ENCODE measurements around the gene DAPK2. TPM values are rescaled to one million over a fixed set of nuclear protein-coding genes. Genes with fewer than 3 reads are reported as not detected.
A peak's percentile ranks its signal among the peaks of the same experiment; 100 is the strongest.

Gene DAPK2
- total and polyA plus RNA-seq, 2 of the 4 experiments (the other 2 are of a cell fraction), result 0.34 to 0.36 TPM

GRCh38 chr15:63938486-63939061 lies 107.7 kb downstream of the DAPK2 start:
- peak overlapping the region; percentile 50; the same call in 1 of the 2 replicates for H3K4ac ChIP-seq (ENCODE audit: low read depth, low read length)
- ATAC-seq (ENCODE audit: low read depth), result no peak; the same call in 1 of the 2 replicates
- H2BK5ac ChIP-seq (ENCODE audit: low read depth, low read length, poor library complexity, severe bottlenecking), result no peak overlapping the region
- no peak overlapping the region for H3K9ac ChIP-seq (ENCODE audit: low read depth, low read length)
- ChIA-PET POLR2A (ENCODE audit: unreplicated experiment) (no interaction called here), CTCF (no interaction called here)
- peak; percentile 33 for DNase-seq
- in situ Hi-C loops (cut with MboI; ENCODE audit: low sequenced_read_pairs), result loop anchor here (5.0 kb wide), 1 partner anchor 46 kb away; no protein-coding TSS in a partner anchor
- H4K5ac ChIP-seq (ENCODE audit: low read depth, low read length), result no peak overlapping the region
- H2AFZ ChIP-seq (replicated peaks; ENCODE audit: low read length, poor library complexity), result no peak overlapping the region
- WGBS, 2 experiments (ENCODE audit: extremely low coverage in 2 of 2, insufficient read length in 1 of 2), result no CpG with 5 or more reads among the region's 6 CpGs
- H4K91ac ChIP-seq (ENCODE audit: insufficient read depth, low read depth, low read length), result 0 out of 2 replicates have a peak overlapping the region, but pooled peaks have one; percentile 1
- no peaks in the 10 kb centered on the region for H4K20me1 ChIP-seq (ENCODE audit: insufficient read depth, low read length)
- no peak overlapping the region for H3K4me3 ChIP-seq (ENCODE audit: insufficient read depth, low read depth, low read length)
- H3K27ac ChIP-seq (ENCODE audit: insufficient read depth, low read length), result no peak overlapping the region
- no TSS peak for BruUV-seq (replicated peaks)
- H3K9me1 ChIP-seq (ENCODE audit: insufficient read depth, low read length), result peaks cover 9% of the 10 kb centered on the region
- peak overlapping the region; percentile 43; the same call in 1 of the 3 replicates for H2BK15ac ChIP-seq (ENCODE audit: low read depth, low read length)
- TF ChIP-seq MXI1 (IDR thresholded peaks at IDR 0.05; ENCODE audit: borderline replicate concordance, low read depth, low read length), result no peak
- TF ChIP-seq SMC3 (IDR thresholded peaks at IDR 0.05; ENCODE audit: low read depth, low read length), result no peak
- no peak for TF ChIP-seq MAZ (IDR thresholded peaks at IDR 0.05; ENCODE audit: borderline replicate concordance, low read depth, low read length)
- no peak for TF ChIP-seq RCOR1 (IDR thresholded peaks at IDR 0.05; ENCODE audit: insufficient replicate concordance, low read length)
- no peak for TF ChIP-seq CEBPB (IDR thresholded peaks at IDR 0.05; ENCODE audit: low read depth, low read length)
- no peak for TF ChIP-seq FOS (IDR thresholded peaks at IDR 0.05; ENCODE audit: low read depth, low read length)
- no peak for TF ChIP-seq CHD1 (IDR thresholded peaks at IDR 0.05; ENCODE audit: low read depth, low read length)
- no peak for TF ChIP-seq RFX5 (IDR thresholded peaks at IDR 0.05; ENCODE audit: low read depth, low read length)
- no peak for TF ChIP-seq ELK1 (IDR thresholded peaks at IDR 0.05; ENCODE audit: borderline replicate concordance, low read depth, low read length)
- no peak for TF ChIP-seq RAD21 (IDR thresholded peaks at IDR 0.05; ENCODE audit: low read length)
- no peak for TF ChIP-seq POLR2A (IDR thresholded peaks at IDR 0.05; ENCODE audit: low read depth, low read length)
- TF ChIP-seq NFE2L2 (IDR thresholded peaks at IDR 0.05; ENCODE audit: low read depth, low read length), result no peak
- TF ChIP-seq MAFK (IDR thresholded peaks at IDR 0.05; ENCODE audit: low read depth, low read length), result no peak
- no peak for TF ChIP-seq CTCF (conservative IDR thresholded peaks at IDR 0.05; ENCODE audit: low read depth, low read length)
- no peak for TF ChIP-seq USF2 (IDR thresholded peaks at IDR 0.05; ENCODE audit: low read depth, low read length)
- no peak for TF ChIP-seq BHLHE40 (IDR thresholded peaks at IDR 0.05; ENCODE audit: low read depth, low read length)
- peaks cover 13% of the 10 kb centered on the region for H3K4me1 ChIP-seq (ENCODE audit: control insufficient read depth, insufficient read depth, low read length)
- H4K8ac ChIP-seq (ENCODE audit: low read depth in 2 of 2, low read length in 2 of 2), result no peak overlapping the region
- no peaks in the 10 kb centered on the region for H3K36me3 ChIP-seq (ENCODE audit: control insufficient read depth, insufficient read depth, low read length)
- H3K23ac ChIP-seq (ENCODE audit: low read depth, low read length), result no peak overlapping the region
- peak overlapping the region; percentile 59; the same call in 1 of the 2 replicates for H2BK20ac ChIP-seq (ENCODE audit: low read depth, low read length)
- 0 out of 2 replicates have a peak overlapping the region, but pooled peaks have one; percentile 86 for H3K14ac ChIP-seq (replicated peaks; ENCODE audit: low read depth, low read length)
- dilution Hi-C loops (cut with HindIII; ENCODE audit: low sequenced_read_pairs, unreplicated experiment), result no loop called here
- no peak overlapping the region for H3K56ac ChIP-seq (ENCODE audit: extremely low read depth, insufficient read depth, low read length)
- no peak overlapping the region for H2AK9ac ChIP-seq (replicated peaks; ENCODE audit: low read depth, low read length, poor library complexity)
- H3K9me3 ChIP-seq (ENCODE audit: control insufficient read depth, insufficient read depth, low read length), result no peaks in the 10 kb centered on the region
- H3K18ac ChIP-seq (ENCODE audit: low read depth, low read length), result no peak overlapping the region; the same call in 1 of the 2 replicates
- H3K4me2 ChIP-seq (ENCODE audit: low read depth, low read length), result no peak overlapping the region
- no peaks in the 10 kb centered on the region for H3K79me1 ChIP-seq (ENCODE audit: low read depth in 1 of 2, low read length in 2 of 2)
- intact Hi-C loops (cut with micrococcal nuclease), result no loop called here
- H3K27me3 ChIP-seq (ENCODE audit: control insufficient read depth, insufficient read depth, low read length), result no peaks in the 10 kb centered on the region
- H2BK120ac ChIP-seq (ENCODE audit: low read depth, low read length), result peak overlapping the region; percentile 49; the same call in 1 of the 2 replicates
- peak overlapping the region; percentile 69; the same call in 1 of the 2 replicates for H2AK5ac ChIP-seq (ENCODE audit: low read depth, low read length)
